NCI-H526 (cell line): ENCODE results near the gene CHD1.

Source experiments
- DNase-seq, 2 experiments: peaks; one replicate each; lab custom pipeline; 2025; lab: John Stamatoyannopoulos, UW

Gene CHD1

GRCh38 chr5:98936948-98937715 is 8.3 kb upstream of the CHD1 start:
- DNase-seq = no peak

- DNase-seq = no peak
Observed at GRCh38 chr5:98935206-98935605, 6.4 kb upstream of the CHD1 start.

GRCh38 chr5:98934546-98934945 is 5.7 kb upstream of the CHD1 start:
- no peak for DNase-seq

GRCh38 chr5:98933445-98934072 is 4.8 kb upstream of the CHD1 start:
- no peak for DNase-seq

GRCh38 chr5:98930972-98931762 is 2.4 kb upstream of the CHD1 start:
- DNase-seq = no peak

GRCh38 chr5:98929710-98930298 is 997 bp upstream of the CHD1 start:
- peak in 1 of 2 experiments; percentile 13 for DNase-seq

- peak; percentile 35 to 68 for DNase-seq
Observed at GRCh38 chr5:98927989-98928872, 576 bp downstream of the CHD1 start.

- DNase-seq = peak in 1 of 2 experiments; percentile 23
Observed at GRCh38 chr5:98927242-98927988, 1.4 kb downstream of the CHD1 start.

GRCh38 chr5:98923966-98924365 is 4.8 kb downstream of the CHD1 start:
- DNase-seq = no peak

GRCh38 chr5:98921947-98922505 is 6.8 kb downstream of the CHD1 start:
- no peak for DNase-seq

GRCh38 chr5:98917433-98917832 is 11.4 kb downstream of the CHD1 start:
- no peak for DNase-seq

GRCh38 chr5:98916540-98916939 is 12.3 kb downstream of the CHD1 start:
- DNase-seq = no peak

- no peak for DNase-seq
Observed at GRCh38 chr5:98913911-98914310, 14.9 kb downstream of the CHD1 start.

GRCh38 chr5:98911280-98912040 is 17.3 kb downstream of the CHD1 start:
- no peak for DNase-seq

- DNase-seq = no peak
Observed at GRCh38 chr5:98909363-98909762, 19.4 kb downstream of the CHD1 start.

- DNase-seq = no peak
Observed at GRCh38 chr5:98907951-98908350, 20.9 kb downstream of the CHD1 start.

GRCh38 chr5:98906756-98907355 is 22.0 kb downstream of the CHD1 start:
- no peak for DNase-seq

GRCh38 chr5:98905857-98906688 is 22.7 kb downstream of the CHD1 start:
- DNase-seq = peak in 1 of 2 experiments; percentile 43
